Thyroid gland (tissue), 4 donors: ENCODE measurements around the gene TPSB2. TPM values are rescaled to one million over a fixed set of nuclear protein-coding genes. Genes with fewer than 3 reads are reported as not detected.

Experiments
- DNase-seq, 2 donors: peaks; one replicate each; pipeline ENCODE4 v3.0.0-alpha.2; 2019
- H3K27ac ChIP-seq, 3 donors: fragments of 200-600 bp; sonication (generic); 1 replicate in 2 of 3; 2 replicates in 1 of 3; pipeline ENCODE4 v1.5.1; 2016 to 2019; ENCODE audit warnings: mild to moderate bottlenecking in 1 of 3, moderate library complexity in 1 of 3
- H3K27me3 ChIP-seq: fragments of 200-600 bp; sonication (generic); one replicate; pipeline ENCODE4 v1.5.1; 2019
- H3K36me3 ChIP-seq, 2 donors: fragments of 200-600 bp; sonication (generic); one replicate each; pipeline ENCODE4 v1.5.1; 2016 to 2019
- H3K4me1 ChIP-seq, 2 donors: fragments of 200-600 bp; sonication (generic); one replicate each; pipeline ENCODE4 v1.5.1; 2017 to 2019
- H3K4me3 ChIP-seq, 3 donors: fragments of 200-600 bp; sonication (generic); replicated peaks in 1 of 3; 1 replicate in 2 of 3; 2 replicates in 1 of 3; pipeline ENCODE4 v1.5.1; 2016; ENCODE audit warnings: mild to moderate bottlenecking in 1 of 3
- H3K9me3 ChIP-seq: fragments of 200-600 bp; sonication (generic); one replicate; pipeline ENCODE4 v1.5.1; 2017
- CTCF ChIP-seq, 6 experiments: fragments of 200-600 bp in 3 of 6; fragments of 450-650 bp in 3 of 6; sonication (generic) in 3 of 6; IDR thresholded peaks; one replicate each; pipeline ENCODE4 v1.5.1; 2016 to 2019; ENCODE audit warnings: antibody characterized with exemption in 6 of 6, mild to moderate bottlenecking in 2 of 6, inconsistent platforms in 1 of 6, moderate library complexity in 1 of 6
- POLR2A ChIP-seq, 2 donors: fragments of 450-650 bp; IDR thresholded peaks; one replicate each; pipeline ENCODE4 v1.6.1; 2017; ENCODE audit warnings: antibody characterized with exemption in 2 of 2, mild to moderate bottlenecking in 2 of 2, moderate library complexity in 1 of 2
- WGBS, 2 donors: methylation state at CpG; one replicate each; pipeline ENCODE4 v1.1.5; 2017; 5-methylcytosine and 5-hydroxymethylcytosine counted together
- intact Hi-C: fragments of 100-400 bp; cut with DNase I; formaldehyde crosslinking; loops from one replicate; pipeline ENCODE4 v1.15.1; 2023
- total RNA-seq, 4 donors: library from RNA; depleted of rRNA; stranded (reverse); fragments of >200 nt; gene quantifications; one replicate each; pipeline ENCODE4 v1.2.3, GENCODE V29; 2016

Gene TPSB2
- total RNA-seq, 4 donors from 2014 or later: 1.1 to 16.6 (median 11.9) TPM; not detected in 1

GRCh38 chr16:1214719-1215118 is 15.3 kb downstream of the TPSB2 start:
- Histone ChIP-seq H3K27ac (no peak overlapping the region), H3K9me3 (no peaks in the 10 kb centered on the region), H3K4me3 (no peak overlapping the region), H3K36me3 (no peaks in the 10 kb centered on the region), H3K27me3 (no peaks in the 10 kb centered on the region), H3K4me1 (no peaks in the 10 kb centered on the region)
- TF ChIP-seq CTCF (IDR thresholded peaks at IDR 0.05) (no peak), POLR2A (IDR thresholded peaks at IDR 0.05) (no peak)
- intact Hi-C loops: no loop called here
- 83 to 84% methylated on average over 7 to 9 of the region's 16 CpGs for WGBS, 2 donors
- no peak for DNase-seq

DNA sequence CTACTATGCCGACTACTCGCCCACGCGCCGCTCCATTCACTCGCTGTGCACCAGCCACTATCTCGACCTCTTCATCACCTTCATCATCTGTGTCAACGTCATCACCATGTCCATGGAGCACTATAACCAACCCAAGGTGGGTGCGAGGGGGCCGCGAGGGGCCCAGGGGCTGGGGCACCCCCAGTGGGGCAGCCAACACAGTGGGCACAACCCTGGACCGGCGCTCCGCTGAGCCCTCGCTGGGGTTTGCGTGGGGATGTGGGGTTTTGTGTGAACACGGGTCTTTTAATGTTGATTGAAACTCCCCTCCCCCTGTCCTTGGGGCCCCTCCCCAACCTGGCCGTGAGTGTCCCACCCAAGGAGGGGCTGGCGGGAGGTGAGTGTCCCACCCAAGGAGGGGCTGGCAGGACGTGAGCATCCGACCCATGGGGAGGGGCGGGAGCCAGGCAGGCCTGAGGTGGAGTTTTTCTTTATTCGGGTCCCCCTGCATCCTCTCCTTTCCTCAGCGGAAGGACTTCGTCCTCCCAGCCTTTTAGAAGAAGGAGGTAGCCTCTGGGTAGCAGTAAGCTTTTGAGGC is 16.1 kb downstream of the TPSB2 start:
- no peak for TF ChIP-seq POLR2A (IDR thresholded peaks at IDR 0.05)
- TF ChIP-seq CTCF (IDR thresholded peaks at IDR 0.05): no peak
- intact Hi-C loops: no loop called here
- no peak for DNase-seq
- WGBS, 2 donors: 85 to 86% methylated on average over 18 to 25 of the region's 25 CpGs
- Histone ChIP-seq H3K4me1 (no peaks in the 10 kb centered on the region), H3K9me3 (no peaks in the 10 kb centered on the region), H3K4me3 (no peak overlapping the region), H3K36me3 (no peaks in the 10 kb centered on the region), H3K27me3 (no peaks in the 10 kb centered on the region), H3K27ac (no peak overlapping the region)

DNA sequence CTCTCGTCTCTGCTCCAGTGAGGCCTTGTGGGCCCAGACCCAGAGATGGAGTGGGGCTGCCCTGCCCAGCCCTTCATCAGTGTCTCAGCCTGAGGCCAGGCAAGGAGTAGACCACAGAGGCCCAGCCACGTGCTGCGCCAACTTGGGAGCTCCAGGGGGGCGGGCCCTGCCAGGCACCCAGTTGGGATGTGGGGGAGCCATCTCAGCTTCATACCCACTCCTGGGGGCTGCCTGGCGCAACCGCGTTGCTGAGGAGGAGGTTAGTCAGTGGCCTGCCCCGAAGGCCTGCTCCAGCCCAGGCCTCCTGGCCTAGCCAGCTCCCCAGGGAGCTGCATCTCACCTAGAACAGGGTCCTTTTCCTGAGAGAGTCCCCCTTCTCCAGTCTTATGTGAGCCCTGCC is 16.8 kb downstream of the TPSB2 start:
- intact Hi-C loops: no loop called here
- WGBS, 2 donors: 100% methylated on average over 5 of the region's 8 CpGs; no CpG with 5 or more reads in 1 of the 2 donors
- Histone ChIP-seq H3K4me3 (no peak overlapping the region), H3K9me3 (no peaks in the 10 kb centered on the region), H3K27me3 (no peaks in the 10 kb centered on the region), H3K27ac (no peak overlapping the region), H3K4me1 (no peaks in the 10 kb centered on the region), H3K36me3 (no peaks in the 10 kb centered on the region)
- no peak for DNase-seq
- TF ChIP-seq POLR2A (IDR thresholded peaks at IDR 0.05) (no peak), CTCF (IDR thresholded peaks at IDR 0.05) (no peak)

- Histone ChIP-seq H3K4me3 (no peak overlapping the region), H3K4me1 (no peaks in the 10 kb centered on the region), H3K27ac (no peak overlapping the region), H3K9me3 (no peaks in the 10 kb centered on the region), H3K27me3 (no peaks in the 10 kb centered on the region), H3K36me3 (no peaks in the 10 kb centered on the region)
- TF ChIP-seq POLR2A (IDR thresholded peaks at IDR 0.05) (no peak), CTCF (IDR thresholded peaks at IDR 0.05) (no peak)
- DNase-seq: no peak
- 95 to 97% methylated on average over 17 to 32 of the region's 40 CpGs for WGBS, 2 donors
- intact Hi-C loops: no loop called here
These were observed 17.3 kb downstream of the TPSB2 start for GRCh38 chr16:1212616-1213194.

DNA sequence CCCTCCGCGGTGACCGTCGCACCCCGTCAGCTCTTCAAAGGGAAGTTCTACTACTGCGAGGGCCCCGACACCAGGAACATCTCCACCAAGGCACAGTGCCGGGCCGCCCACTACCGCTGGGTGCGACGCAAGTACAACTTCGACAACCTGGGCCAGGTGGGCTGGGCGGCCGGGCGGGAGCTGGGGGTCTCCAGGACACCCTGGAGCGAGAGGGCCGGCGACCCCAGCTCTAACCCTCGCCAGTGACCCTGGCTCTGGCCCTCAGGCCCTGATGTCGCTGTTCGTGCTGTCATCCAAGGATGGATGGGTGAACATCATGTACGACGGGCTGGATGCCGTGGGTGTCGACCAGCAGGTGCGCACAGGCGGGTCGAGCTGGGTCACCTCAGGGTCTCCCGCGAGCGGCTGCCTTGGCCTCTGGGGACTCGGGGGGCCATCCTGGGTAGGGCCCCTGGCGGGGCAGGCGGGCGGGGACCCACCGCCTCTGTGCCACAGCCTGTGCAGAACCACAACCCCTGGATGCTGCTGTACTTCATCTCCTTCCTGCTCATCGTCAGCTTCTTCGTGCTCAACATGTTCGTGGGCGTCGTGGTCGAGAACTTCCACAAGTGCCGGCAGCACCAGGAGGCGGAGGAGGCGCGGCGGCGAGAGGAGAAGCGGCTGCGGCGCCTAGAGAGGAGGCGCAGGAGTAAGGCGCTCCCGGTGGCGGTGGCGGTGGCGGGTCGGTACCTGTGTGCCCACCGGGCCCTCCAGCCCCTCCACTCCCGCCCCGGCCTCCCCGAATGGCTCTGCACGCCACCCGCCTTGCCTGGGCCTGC is 18.3 kb downstream of the TPSB2 start:
- Histone ChIP-seq H3K4me1 (no peaks in the 10 kb centered on the region), H3K4me3 (no peak overlapping the region), H3K27ac (no peak overlapping the region), H3K27me3 (no peaks in the 10 kb centered on the region), H3K36me3 (no peaks in the 10 kb centered on the region), H3K9me3 (no peaks in the 10 kb centered on the region)
- DNase-seq: no peak
- TF ChIP-seq CTCF (IDR thresholded peaks at IDR 0.05): no peak
- no peak for TF ChIP-seq POLR2A (IDR thresholded peaks at IDR 0.05)
- WGBS, 2 donors: 93 to 96% methylated on average over 28 to 49 of the region's 65 CpGs
- intact Hi-C loops: no loop called here
